GM21528 (cell line): ENCODE data around the gene LHPP.

Experiments used
- ATAC-seq: cut with Tn5 transposase; IDR thresholded peaks from one replicate; pipeline ENCODE4 v1.9.1; 2021; ENCODE audit warnings: mild to moderate bottlenecking, moderate library complexity; ENCODE audit not compliant: unreplicated experiment, low FRiP score

LHPP gene

GRCh38 chr10:124615259-124615658 is 153.6 kb downstream of the LHPP start:
- ATAC-seq, result no peak

DNA sequence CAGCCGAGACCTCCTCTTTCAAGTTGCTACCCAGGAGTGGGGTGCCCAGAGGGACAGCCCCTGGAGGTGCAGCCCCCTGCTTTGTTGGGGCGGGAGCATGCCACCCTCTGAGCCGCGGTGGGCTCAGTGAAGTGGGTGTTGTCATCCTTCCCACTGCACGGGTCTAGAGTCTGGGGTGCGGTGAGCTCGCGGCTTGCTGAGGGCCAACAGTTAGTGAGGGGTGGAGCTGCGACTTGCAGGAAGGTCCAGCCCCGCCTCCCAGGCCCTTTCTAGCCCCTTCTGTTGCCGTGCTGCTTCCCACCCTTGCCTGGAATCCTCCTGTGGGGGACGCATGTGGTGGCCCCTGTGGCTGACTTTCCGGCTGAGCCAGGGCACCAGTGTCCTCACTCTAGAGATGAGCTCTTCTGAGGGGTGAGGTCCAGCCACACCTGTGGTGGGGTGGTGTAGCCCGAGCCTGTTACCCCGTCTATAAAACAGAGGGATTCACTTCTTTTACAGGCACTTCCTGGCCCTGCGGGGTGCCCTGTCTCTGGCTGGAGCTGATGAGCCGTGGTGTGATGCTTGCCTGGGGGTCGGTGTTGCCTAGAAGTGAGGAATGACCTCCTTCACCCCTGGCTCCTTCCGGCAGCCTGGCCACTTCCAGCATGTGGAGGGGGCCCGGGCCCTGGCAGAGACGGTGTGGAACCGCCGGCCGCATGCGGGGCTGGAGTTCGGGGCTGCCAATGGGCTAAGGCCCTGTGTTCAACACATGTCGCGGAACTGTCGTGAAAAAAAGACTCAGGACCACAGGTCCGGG is 154.6 kb downstream of the LHPP start:
- no peak for ATAC-seq

GRCh38 chr10:124616836-124617130 is 155.2 kb downstream of the LHPP start:
- no peak for ATAC-seq

GRCh38 chr10:124618470-124619073 is 156.9 kb downstream of the LHPP start:
- ATAC-seq, result no peak

- no peak for ATAC-seq
Measured at GRCh38 chr10:124619195-124619594, 157.6 kb downstream of the LHPP start.

DNA sequence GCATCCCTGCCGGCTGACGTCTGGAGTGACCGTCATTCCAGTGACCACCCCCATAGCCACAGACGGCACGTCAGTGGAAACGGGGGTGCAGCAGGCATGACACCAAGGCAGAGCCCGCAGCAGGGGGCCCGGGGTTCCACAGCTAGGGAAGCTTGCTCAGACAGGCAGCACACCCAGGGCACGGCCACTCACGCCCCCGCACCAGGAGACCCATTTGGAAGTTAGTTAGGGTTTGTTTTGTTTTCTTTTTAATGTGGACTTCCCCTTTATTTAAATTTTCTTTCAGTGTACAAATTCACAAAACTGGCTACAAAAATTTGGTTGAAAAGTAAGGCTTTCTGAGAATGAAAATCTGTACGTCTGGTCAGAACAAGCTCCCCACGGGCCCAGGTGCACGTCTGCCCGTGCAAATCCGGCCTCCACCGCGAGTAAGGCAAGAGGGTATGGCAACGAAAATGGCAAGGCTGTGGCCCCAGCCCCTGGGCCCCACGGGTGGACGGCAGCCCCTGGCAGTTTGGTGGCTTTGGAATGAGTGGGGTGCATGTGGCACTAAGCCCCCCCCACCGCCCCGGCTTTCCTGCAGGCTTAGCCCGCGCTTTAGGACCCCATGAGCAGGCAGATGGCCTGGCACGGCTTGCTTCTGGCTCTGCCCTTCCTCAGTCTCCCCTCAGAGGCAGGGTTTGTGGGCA is 158.3 kb downstream of the LHPP start:
- ATAC-seq, result no peak

DNA sequence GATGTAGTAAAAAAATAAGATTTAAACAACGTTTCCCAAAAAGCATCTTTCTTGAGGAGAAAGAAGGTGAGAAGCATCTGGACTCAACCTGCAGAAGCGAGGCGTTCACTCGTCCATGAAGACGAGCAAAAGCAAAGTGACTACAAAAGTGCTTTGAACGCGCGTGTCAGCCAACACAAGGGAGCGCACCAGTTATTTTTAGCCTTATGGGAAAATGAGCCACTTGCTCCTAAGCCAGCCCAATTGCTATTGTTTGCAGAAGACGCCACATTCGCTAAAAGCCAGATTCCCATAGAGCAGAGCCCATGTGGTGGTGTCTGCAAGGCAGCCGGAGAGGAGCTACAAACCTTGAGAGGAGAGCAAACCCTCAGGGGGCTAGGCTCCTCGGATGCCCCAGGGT is 160.0 kb downstream of the LHPP start:
- ATAC-seq, result no peak

DNA sequence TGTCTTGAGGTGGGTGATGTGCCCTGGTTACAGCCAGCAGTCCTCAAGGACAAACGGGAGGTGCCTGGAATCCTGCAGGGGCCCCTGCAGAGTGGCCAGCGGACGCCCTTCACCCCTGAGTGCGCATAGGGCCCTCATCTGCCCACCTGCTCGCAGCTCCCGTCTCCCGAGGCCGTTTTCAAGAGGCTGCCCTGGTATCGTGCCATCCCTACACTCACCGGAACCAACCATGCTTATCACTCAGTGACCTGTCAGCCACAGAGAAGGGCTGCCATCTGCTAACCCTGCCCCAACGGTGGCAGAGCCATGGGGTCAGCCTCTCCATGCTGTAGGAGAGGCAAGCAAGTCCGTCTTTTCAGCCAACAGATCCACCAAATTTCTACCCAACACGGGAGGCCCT is 160.5 kb downstream of the LHPP start:
- no peak for ATAC-seq

DNA sequence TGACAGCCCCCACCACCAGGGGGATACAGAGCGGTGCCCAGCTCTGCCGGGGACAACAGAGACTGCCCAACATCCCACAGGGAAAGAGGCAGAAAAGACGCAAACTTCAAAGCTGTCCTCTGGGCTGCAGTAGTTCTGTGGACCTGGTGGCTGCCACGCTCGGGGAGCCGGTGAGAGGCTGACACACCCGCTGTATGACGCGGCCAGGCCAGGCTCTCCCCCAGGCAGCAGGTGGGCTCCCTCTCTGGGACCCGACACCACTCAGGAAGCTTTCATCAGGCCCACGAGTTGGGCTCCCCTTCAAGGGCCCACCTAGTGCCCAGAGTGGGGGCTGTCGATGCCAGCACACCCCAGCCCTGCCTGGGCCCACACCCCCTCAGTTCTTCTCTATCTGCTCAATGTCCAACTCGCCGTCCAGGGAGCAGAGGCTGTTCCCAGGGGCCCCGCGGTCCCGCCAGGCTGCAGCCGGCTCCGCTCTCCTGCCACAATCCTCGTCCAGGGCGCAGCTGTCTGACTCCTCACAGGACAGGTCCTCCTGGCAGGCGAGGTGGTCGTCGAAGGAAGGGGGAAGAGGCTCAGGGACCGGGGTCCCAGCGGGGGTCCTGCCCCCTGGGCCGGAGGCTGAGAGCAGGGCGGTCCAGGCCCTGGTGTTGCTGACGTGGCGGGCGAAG is 161.4 kb downstream of the LHPP start:
- ATAC-seq, result no peak

DNA sequence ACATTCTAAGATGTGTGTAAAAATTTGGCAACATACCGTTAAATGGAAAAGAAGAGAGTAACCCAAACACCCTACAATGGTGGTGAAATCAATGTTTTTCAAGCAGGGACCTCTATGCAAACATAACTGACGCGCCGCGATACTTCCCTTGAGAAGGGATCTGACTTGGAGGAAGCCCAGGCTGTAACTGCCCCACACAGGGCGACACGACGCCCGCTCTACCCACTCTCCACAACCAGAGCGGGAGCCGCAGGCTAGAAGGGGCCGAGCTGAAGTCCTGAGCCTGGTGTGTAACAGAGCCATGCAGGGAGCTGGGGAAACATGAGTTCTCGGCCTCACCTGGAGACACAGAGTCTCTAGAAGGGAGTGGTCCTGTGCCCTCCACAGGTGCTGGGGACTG is 162.4 kb downstream of the LHPP start:
- no peak for ATAC-seq

GRCh38 chr10:124624466-124624865 is 162.8 kb downstream of the LHPP start:
- ATAC-seq, result no peak

- no peak for ATAC-seq
Measured at GRCh38 chr10:124624895-124625294, 163.3 kb downstream of the LHPP start.

DNA sequence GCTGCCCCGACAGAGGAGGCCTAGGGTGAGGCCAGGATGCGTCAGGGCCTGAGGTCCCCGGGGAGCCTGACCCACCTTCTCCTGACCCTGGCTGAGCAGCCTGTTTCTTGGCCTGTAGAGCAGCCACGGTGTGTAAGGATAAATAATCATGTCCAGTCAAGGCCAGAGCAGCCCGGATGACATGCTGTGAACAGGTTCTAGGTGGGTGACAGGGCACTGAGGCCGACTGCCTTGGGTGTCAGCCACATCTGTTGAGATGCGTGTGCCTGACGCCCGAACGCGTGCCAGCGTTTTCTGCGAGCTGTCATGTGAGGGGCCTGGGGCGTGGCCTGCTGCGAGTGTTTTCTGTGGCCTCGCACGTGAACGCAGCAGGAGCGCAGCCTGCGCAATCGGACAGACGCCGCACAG is 164.2 kb downstream of the LHPP start:
- ATAC-seq, result no peak

DNA sequence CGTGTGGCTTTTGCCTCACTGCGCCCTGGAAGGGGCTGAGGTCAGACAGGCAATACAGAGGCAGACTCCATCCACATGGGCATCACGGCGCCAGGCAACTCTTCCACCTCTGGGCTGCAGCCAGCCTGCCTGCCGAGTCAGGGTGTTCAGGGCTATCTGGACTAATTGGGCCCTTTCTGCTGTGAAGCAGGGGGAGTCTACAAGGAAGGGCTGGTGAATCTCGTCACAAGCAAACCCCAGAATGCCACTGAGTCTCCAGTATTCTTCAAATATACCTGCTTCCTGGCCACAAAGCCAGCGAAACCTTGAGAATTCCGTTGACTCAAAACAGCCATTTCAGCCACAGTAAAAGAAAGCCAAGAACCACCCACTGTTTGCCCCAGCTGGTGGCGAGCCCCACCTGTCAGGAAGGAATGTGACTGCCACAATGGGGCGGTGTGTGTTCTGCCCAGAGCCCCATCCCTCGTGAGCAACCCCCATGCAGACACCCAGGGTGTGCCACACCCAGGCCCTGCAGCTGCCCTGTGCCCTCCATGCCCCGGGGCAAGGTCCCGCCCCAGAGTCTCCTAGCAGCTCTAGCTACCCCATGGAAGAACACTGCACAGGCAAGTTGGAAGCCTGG is 165.2 kb downstream of the LHPP start:
- ATAC-seq, result peak; percentile 81

GRCh38 chr10:124627866-124628675 is 166.4 kb downstream of the LHPP start:
- ATAC-seq, result no peak

DNA sequence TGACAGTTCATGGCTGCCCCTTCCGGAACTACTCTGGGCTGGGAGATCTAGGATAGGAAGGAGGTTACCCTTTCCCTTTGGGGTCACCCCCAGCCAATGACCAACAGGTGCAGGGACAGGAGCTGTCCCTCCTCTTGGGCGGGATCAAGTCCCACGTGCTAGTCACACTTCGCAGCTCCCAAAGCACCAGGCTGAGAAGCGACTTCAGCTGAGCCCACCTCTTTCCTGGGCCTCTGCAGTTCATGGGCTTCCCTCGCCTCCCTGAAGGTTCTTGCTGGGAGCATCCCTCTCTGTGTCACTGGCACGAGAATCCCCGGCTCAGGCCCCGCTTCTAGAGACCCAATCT is 167.0 kb downstream of the LHPP start:
- ATAC-seq, result no peak

- no peak for ATAC-seq
Measured at GRCh38 chr10:124629415-124629814, 167.8 kb downstream of the LHPP start.

DNA sequence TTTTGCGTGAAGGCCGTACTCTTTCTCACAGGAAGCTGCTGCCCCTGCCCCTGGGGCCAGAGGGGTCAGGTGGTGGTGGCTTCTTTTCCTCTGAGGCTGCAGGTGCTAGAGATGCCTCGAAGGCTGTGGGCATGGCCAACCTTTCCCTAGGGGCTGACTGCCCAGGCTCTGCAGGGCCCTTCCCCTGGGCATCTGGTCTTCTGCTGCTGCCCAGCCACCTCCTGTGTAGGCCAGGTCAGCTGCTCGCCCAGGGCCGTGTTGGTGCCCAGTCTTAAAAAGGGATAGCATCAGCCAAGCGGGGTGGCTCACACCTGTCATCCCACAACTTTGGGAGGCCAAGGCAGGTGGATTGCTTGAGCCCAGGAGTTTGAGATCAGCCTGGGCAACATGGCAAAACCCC is 168.2 kb downstream of the LHPP start:
- ATAC-seq, result no peak

- ATAC-seq, result no peak
Measured at GRCh38 chr10:124630551-124630950, 168.9 kb downstream of the LHPP start.

DNA sequence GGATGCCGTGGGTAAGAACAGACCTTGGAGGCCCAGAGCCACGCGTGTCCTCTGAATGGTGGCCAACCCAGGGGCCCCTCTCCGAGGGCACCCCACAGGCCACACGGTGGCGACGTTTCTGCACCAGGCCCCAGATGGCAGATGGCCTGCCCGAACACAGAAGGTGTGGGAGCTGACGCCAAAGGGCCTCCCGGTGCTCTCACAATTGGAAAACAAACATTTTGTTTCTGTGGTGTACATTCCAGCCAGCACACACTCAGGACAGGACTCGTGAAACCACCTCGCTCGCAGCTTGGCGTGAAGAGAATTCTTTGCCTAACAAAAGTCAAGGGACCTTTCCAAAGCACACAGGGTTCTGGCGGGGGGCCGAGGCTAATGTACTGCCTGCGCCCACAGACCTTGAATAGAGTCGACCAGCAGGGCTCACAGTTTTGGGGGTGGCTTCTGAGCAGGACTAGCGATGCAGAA is 170.5 kb downstream of the LHPP start:
- ATAC-seq, result no peak
